Progenitor cell of endocrine pancreas (in vitro differentiated cells): ENCODE data around the gene INSC. TPM values are rescaled to one million over a fixed set of nuclear protein-coding genes. Genes with fewer than 3 reads are reported as not detected.

Experiments
- DNase-seq: peaks from one replicate; pipeline ENCODE4 v3.0.0; 2021; ENCODE audit warnings: low spot score; ENCODE audit not compliant: unreplicated experiment
- H3K27ac Mint-ChIP-seq: 2 replicates; pipeline ENCODE4 v1.8.0; 2021; ENCODE audit warnings: mild to moderate bottlenecking, moderate library complexity, mixed read lengths
- H3K27me3 Mint-ChIP-seq: 2 replicates; pipeline ENCODE4 v1.8.0; 2021; ENCODE audit warnings: mixed read lengths
- H3K36me3 Mint-ChIP-seq: 2 replicates; pipeline ENCODE4 v1.8.0; 2022; ENCODE audit warnings: mixed read lengths; ENCODE audit not compliant: insufficient read depth
- H3K4me1 Mint-ChIP-seq: 2 replicates; pipeline ENCODE4 v1.8.0; 2021; ENCODE audit warnings: low read depth, mixed read lengths
- H3K4me3 Mint-ChIP-seq: 2 replicates; pipeline ENCODE4 v1.8.0; 2021; ENCODE audit warnings: low read depth, mild to moderate bottlenecking, moderate library complexity, mixed read lengths
- H3K9me3 Mint-ChIP-seq: 2 replicates; pipeline ENCODE4 v1.8.0; 2021; ENCODE audit warnings: low read depth, mixed read lengths
- total RNA-seq: library from RNA; stranded (reverse); gene quantifications from 2 replicates; pipeline ENCODE4 v1.2.1, GENCODE V29; 2021
- TF ChIP-seq, protein P1 (sequence below): fragments of 200-600 bp; sonication (generic); IDR thresholded peaks from one replicate; pipeline ENCODE4 v1.5.0; 2021; ENCODE audit warnings: antibody characterized with exemption, mild to moderate bottlenecking; ENCODE audit not compliant: unreplicated experiment

Gene INSC
- total RNA-seq, 1 donor from 2014 or later = not detected

GRCh38 chr11:15128621-15129020, 13.9 kb downstream of the INSC start:
- Mint-ChIP-seq H3K27me3 (peaks cover 6% of the 10 kb centered on the region), H3K4me1 (no peaks in the 10 kb centered on the region), H3K27ac (no peak overlapping the region), H3K4me3 (no peak overlapping the region), H3K9me3 (no peaks in the 10 kb centered on the region), H3K36me3 (no peaks in the 10 kb centered on the region)
- DNase-seq = no peak
- TF ChIP-seq, protein P1, sequence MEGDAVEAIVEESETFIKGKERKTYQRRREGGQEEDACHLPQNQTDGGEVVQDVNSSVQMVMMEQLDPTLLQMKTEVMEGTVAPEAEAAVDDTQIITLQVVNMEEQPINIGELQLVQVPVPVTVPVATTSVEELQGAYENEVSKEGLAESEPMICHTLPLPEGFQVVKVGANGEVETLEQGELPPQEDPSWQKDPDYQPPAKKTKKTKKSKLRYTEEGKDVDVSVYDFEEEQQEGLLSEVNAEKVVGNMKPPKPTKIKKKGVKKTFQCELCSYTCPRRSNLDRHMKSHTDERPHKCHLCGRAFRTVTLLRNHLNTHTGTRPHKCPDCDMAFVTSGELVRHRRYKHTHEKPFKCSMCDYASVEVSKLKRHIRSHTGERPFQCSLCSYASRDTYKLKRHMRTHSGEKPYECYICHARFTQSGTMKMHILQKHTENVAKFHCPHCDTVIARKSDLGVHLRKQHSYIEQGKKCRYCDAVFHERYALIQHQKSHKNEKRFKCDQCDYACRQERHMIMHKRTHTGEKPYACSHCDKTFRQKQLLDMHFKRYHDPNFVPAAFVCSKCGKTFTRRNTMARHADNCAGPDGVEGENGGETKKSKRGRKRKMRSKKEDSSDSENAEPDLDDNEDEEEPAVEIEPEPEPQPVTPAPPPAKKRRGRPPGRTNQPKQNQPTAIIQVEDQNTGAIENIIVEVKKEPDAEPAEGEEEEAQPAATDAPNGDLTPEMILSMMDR = no peak

DNA sequence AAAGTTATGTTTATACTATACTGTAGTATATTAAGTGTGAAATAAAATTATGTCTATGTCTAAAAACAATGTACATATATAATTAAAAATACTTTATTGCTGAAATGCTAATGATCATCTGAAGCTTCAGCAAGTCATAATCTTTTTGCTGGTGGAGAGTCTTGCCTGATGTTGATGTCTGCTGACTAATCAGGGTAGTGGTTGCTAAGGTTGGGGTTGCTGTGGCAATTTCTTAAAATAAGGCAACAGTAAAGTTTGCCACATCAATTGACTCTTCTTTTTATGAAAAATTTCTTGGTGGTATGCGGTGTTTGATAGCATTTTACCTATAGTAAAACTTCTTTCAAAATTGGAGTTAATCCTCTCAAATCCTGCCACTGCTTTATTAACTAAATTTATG, 21.4 kb downstream of the INSC start:
- H3K36me3 Mint-ChIP-seq = no peaks in the 10 kb centered on the region
- TF ChIP-seq, protein P1 = no peak
- no peaks in the 10 kb centered on the region for H3K4me1 Mint-ChIP-seq
- H3K27me3 Mint-ChIP-seq = peaks cover 3% of the 10 kb centered on the region
- H3K9me3 Mint-ChIP-seq = no peaks in the 10 kb centered on the region
- no peak overlapping the region for H3K27ac Mint-ChIP-seq
- DNase-seq = no peak
- no peak overlapping the region for H3K4me3 Mint-ChIP-seq

- TF ChIP-seq, protein P1 = no peak
- Mint-ChIP-seq H3K9me3 (no peaks in the 10 kb centered on the region), H3K4me1 (no peaks in the 10 kb centered on the region), H3K27me3 (no peaks in the 10 kb centered on the region), H3K4me3 (no peak overlapping the region), H3K27ac (no peak overlapping the region), H3K36me3 (no peaks in the 10 kb centered on the region)
- no peak for DNase-seq
Observed at GRCh38 chr11:15139096-15139770, 24.5 kb downstream of the INSC start.

GRCh38 chr11:15139958-15140659, 25.4 kb downstream of the INSC start:
- H3K4me3 Mint-ChIP-seq = no peak overlapping the region
- no peaks in the 10 kb centered on the region for H3K27me3 Mint-ChIP-seq
- H3K9me3 Mint-ChIP-seq = no peaks in the 10 kb centered on the region
- DNase-seq = no peak
- H3K36me3 Mint-ChIP-seq = no peaks in the 10 kb centered on the region
- TF ChIP-seq, protein P1 = no peak
- H3K27ac Mint-ChIP-seq = peak overlapping the region; percentile 37
- H3K4me1 Mint-ChIP-seq = no peaks in the 10 kb centered on the region

DNA sequence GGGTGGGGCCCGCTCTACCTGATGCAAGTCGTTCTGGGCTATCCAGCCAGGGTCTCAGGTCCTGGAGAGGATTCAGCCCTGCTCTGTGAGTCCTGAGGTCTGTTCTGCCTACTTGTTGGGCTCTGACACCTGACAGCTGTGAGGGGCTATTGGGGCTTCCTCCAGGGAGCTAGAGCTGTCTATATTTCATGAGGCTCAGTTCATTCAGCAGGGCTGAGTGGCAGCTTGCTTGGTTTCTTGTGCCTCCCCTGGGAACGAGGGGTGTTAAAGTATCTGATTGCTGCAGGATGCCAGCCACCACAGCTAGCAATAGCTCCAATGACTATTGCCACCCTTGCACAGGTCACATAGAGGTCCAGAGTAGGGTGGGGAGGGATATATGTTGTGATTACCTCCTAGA, 26.7 kb downstream of the INSC start:
- H3K27ac Mint-ChIP-seq = no peak overlapping the region
- DNase-seq = no peak
- H3K4me1 Mint-ChIP-seq = no peaks in the 10 kb centered on the region
- TF ChIP-seq, protein P1 = no peak
- no peaks in the 10 kb centered on the region for H3K9me3 Mint-ChIP-seq
- H3K4me3 Mint-ChIP-seq = no peak overlapping the region
- no peaks in the 10 kb centered on the region for H3K36me3 Mint-ChIP-seq
- H3K27me3 Mint-ChIP-seq = no peaks in the 10 kb centered on the region
